ENCODE data around the gene RGS10. TPM values are rescaled to one million over a fixed set of nuclear protein-coding genes. Genes with fewer than 3 reads are reported as not detected.
A peak's percentile ranks its signal among the peaks of the same experiment; 100 is the strongest.
"Not testable (repeated sequence)": the region's sequence is repeated elsewhere in the genome, so short reads cannot be mapped to it uniquely, and the experiment has no call there.

RGS10 gene
- polyA plus RNA-seq, 5 donors = 11.3 to 16.9 (median 14.6) TPM

DNA sequence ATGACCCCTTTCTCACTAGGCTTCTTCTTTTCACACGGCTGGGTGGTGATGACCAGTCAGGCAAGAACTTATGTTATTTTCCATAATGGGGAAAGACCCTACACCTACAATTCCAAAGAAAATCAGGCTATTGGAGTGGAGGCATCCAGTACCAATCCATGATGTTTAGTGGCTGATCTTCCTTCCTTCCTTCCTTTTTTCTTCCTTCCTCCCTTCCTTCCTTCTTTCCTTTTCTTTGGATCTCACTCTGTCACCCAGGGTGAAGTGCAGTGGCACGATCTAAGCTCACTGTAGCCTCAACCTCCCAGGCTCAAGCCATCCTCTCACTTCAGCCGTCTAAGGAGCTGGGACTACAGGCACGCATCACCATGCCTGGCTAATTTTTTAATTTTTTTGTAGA is 2.5 kb downstream of the RGS10 start:
- no peak for DNase-seq

DNA sequence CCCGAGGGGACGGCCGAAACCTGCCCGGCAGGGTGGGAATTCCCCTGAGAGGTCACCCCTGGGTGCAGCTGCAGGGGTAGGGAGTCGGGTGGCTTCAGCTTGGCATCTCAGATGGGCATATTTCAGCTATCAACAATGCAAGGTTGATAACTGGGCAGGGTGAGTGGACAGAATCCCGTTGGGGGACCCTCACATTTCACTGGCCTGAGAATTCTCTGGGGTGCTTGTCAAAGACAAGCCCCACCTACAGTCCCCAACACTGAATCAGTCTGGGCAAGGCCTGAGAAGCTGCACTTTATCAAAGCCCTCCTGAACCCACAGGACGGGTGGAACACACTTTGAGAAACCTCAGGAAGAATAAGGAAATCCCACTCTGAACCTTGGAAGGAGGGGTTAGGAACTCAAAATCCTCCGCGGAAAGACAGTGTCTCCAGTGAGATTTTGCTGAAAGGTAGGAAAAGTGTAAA is 3.1 kb downstream of the RGS10 start:
- DNase-seq = no peak

DNA sequence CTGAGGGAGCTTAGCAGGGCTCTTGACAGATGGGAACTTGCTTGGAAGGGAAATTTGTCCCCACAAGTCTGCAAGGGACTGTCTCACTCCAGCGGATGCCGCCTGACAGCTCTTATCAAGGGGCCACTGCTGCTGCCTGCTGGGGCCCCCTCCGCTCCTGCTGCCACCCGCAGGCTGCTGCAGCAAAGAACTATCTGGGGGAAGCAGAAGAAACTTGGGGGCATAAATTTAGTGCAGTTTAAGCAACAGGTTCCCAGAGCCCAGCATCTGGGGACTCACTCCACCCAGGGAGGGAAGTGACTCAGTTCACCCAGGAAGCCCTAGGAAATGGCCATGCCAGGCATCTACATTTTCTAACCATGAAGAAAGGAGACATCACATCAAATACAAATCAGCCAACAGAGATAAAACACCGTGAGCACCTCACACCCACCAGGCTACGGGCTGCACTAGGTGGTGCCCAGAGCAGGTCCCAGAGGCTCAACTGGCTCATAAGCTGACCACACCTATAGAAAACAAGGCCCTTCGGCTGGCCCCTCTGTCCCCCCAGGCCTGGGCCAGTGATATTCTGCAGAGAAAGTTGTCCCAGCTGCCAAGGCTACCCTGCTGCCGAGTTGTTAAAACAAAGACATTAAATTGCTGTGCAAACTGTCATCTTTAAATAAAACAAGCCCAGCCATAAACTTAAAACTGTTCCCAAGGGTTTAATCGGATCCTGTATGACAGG is 3.7 kb downstream of the RGS10 start:
- no peak for DNase-seq

DNA sequence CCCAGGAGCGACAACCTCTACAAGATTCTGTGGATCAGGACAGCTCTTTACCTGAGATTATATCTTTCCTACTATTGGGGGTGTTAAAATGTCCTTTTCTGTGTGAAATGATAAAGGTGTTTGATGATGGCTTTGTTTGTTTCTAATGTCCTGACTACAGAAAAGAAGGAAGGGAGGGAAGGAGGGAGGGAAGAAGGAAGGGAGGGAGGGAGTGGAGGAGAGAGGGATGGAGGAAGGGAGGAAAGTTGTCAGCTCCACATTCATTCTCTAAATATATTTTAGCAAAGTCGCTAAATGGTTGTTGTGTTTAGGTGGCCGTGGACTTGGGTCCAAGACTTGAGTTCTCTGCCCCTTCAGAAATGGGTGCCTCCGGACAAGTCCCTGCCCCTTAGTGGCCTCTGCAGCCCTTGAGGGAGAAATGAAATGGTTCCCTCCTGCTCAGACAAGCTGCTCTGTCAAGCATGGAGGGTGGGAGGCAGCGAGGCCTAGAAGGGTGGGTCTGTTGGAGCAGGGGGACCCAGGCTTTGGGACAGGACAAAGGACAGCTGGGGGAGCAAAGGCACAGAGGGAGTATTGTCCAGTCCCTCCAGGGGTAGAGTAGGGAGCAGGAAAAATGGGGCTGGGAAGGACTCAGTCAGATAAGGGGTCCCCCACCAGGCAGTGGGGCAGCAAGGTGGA is 4.4 kb downstream of the RGS10 start:
- no peak for DNase-seq

DNA sequence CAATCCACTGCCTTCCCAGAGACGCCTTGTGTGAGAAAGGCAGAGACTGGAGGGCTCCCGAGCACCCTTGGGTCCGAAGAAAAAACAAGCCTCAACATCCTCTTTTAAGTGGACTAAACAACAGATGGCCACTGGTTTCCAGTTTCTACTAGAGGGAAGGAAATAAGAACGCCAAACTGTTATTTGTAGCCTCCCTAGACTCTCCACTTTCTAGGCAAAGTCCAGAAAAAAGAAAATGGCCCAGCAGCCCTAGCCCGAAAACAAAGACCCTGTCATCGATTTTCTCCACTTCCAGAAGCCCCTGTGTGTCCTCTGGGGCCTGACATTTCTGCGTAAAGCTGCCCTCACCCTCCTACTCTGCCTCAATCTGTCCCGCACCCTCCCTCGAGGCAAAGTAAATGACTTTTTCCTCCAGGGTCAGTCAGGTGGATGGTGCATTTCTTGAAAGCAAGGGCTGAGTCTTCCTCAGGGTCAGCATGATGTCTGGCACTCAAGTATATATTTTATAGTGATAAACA is 6.0 kb downstream of the RGS10 start:
- DNase-seq = no peak

DNA sequence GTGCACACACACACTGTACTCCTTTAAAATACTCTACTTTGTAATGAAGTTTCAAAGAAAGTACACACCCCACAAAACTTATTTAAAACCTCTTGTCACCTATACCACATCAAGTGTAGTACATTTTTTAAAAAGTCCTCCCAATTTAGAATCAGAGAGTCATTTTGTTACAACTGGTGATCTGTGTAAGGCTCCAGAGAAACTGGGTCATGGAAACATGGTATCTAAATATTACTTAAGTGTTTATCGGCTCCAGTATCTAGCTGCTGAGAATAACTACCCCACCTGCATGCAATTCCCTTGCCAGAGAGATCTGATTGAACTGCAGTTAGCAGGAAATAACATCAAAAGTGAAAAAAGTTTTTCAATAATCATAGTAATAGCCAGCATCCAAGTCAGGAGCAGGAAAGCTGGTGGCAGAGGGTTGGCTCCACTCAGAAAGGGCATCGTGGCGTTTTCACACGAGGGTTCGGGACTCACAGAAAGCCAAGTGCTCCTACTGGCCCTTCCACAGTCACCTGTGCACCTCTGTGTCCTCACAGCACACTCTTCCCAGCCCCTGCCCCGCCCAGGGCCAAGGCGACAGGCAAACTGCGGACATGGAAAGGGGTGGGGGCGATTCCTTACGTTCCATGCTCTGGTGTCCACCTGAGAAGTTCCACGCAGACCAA is 6.5 kb downstream of the RGS10 start:
- no peak for DNase-seq

DNA sequence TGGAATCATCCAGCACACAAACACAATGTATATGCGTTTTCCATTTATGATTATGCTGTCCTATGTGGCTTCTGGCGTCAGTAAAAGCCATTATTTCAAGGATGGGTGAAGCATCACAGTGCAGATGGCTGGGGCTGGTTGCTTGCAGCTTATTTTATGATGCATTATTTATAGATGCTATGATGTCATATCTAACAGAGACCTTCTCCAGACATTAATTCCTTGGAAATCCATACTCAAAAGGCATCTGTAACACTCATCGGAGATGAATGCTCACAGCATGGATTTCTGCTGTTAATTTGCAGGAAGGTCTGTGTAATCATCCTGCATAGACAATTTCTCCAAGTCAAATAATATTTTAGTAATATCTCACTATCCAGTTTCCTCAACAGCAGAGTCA is 7.2 kb downstream of the RGS10 start:
- no peak for DNase-seq

DNA sequence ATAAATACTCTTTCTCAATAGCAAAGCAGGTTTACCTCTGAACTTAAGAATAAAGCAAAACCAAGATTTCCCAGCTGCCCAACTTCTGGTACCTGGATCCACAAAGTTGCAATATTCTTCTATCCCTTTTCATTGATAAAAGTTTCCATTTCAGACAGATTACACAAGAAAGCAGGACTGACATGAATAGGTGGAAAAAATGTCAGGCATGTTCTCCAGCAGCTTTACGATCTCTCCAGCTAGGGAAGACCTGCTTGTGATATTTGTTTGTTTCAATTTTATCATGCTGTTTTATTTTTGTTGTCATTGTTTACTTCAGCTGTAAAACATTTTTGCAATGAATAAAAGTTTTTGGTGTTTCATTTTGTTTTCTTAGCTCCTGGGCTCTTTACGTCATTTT is 9.0 kb downstream of the RGS10 start:
- DNase-seq = no peak

DNA sequence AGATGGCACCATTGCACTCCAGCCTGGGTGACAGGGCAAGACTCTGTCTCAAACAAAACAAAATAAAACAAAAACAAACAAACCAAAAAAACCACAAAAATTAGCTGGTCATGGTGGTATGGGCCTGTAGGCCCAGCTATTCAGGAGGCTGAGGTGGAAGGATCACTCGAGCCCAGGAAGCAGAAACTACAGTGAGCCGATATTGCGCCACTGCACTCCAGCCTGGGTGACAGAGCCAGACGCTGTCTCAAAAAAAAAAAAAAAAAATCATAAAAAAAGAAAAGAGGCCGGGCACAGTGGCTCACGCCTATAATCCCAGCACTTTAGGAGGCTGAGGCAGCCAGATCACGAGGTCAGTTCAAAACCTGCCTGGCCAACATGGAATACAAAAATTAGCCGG is 9.7 kb downstream of the RGS10 start:
- not testable (repeated sequence) for DNase-seq

DNA sequence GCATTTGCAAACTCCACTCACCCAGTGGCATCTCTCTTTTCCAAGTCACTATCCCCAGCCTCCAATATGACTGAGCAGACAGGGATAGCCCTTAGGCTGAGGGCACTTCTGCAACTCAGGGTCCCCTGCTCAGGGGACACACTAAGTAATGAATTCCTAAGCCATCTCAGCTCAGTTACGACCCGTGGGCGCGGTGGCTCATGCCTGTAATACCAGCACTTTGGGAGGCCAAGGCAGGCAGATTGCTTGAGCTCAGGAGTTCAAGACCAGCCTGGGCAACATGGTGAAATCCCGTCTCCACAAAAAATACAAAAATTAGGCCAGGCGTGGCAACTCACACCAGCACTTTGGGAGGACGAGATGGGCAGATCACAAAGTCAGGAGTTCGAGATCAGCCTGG is 10.3 kb downstream of the RGS10 start:
- not testable (repeated sequence) for DNase-seq

DNA sequence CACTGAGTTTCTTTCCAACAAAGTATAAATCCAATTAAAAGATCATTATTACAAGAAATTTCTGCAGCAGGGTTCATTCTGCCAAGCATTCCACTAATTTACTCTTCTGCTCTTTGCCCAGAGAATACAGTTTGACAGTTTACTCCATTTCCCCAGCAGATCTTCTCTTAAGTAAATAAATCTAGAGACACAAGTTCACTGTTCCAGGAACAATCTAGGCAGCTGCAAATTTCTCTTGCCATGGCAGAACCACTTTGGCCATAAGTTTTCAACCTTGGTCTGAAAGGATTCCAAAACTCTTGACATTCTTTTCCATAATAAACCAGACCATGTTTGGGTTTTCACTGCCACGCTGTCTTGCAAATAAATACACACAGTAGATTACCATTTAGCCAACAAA is 11.5 kb downstream of the RGS10 start:
- peak in 1 of 2 donors; percentile 21 for DNase-seq

DNA sequence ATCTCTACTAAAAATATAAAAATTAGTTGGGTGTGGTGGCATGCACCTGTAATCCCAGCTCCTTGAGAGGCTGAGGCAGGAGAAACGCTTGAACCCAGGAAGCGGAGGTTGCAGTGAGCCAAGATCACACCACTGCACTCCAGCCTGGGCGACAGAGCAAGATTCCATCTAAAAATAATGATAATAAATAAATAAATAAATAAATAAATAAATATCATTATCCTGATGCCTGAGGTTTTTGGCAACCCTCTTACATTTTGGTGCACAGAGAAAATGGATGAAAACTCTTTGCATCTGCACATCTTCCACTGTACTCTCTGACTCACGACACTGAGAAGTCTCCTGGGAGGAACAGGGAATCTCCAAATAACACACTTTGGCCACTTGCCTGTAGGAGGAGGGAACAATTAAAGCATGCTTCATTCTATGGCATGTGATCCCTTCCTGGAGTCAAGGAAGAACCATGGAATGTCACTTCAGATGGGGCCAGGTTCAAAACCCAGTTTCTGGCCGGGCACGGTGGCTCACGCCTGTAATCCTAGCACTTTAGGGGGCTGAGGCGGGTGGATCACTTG is 13.8 kb downstream of the RGS10 start:
- DNase-seq = not testable (repeated sequence)

DNA sequence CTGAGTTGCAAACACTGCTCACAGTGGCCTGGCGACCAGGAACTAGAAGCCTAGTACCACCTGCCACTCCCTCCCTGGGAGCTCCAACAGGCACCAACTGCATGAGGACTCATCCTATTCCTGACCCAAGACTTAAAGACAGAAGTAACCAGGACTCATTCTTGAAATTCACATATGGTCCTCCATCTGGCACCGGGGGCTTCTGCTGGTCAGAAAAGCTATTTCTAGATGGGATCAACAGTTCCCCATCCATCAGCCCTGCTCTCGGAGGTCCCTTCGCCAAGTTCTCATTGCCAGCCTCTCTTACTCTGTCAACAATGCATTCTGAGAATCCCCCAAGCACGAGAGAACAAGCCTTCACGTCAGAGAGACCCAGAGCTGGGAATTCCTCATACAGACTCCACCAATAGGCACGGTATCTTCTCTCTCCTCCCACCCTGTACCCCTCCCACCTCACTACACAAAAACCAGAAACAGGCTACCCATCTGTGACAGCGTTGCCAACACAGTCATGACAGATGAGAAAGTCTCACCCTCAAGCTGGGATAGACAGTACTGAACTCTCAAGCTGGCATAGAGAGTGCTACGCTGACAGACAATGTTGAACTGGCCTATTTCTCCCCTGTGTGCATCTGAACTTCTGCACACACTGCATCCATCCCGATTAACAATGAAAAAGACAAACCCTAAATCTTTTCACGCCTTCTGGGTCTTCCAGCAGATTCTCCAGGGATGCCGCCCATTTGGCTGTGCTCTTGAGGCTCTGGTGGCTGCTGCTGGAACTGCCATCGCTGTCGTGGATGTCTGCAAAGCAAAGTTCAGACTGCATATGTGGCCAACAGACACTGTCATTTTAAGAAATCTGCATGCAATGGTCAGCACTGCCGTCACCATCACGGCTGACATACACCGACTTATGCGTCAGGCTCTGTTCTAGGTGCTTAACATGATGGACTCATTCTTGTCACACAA is 15.6 kb downstream of the RGS10 start:
- no peak for DNase-seq

DNA sequence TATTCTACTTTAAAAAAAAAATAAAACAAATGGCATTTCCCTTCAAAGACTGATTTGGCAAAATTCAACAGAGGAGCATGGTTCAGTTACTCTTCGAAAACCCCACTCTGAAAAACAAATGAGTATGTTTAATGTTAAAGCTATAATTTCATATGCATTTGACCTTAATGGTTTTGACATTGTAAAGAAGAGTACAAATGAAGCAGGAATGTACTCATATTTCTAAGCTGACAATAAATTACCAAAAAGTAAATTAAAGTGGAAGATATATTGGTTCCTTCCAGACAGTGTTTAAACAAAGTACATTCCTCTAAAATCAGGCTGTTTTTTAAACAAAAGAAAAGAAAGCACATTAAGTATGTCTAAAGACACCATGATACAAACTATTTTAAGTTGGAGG is 16.4 kb downstream of the RGS10 start:
- no peak for DNase-seq

DNA sequence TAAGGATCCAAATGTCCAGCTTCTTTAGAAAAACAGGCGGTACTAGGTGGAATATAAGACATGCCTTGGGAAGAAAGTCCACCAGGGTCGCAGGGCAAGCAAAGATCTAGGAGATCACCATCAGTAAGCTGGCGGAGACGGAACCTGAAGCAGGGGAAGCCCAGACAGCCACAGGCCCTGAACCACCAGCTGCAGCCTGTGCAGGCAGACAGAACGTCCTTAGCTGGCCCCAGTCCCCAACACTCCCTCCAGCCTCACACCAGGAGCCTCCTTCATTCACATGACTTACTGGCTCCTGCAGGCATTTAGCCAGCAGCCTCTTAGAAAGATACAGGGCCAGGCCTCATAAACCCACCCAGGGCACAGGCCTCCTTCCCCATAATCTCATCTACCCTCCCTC is 17.4 kb downstream of the RGS10 start:
- DNase-seq = no peak

DNA sequence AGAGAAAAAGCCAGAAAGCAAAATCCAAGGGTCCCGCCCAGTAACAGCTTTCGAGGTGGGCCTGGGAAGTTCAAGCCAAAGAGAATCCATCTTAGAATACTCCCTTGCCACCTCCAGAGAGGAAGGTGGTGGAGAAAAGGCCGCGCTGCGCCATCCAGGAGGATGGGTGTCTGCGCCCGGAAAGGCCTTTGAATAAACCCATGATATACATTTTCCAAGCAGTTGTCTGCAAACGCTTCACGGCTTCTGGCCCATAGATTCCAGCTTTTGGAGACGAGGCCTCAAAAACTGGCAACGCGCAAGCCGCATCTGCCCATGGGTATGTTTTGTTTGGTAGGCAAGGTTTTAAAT is 17.8 kb downstream of the RGS10 start:
- DNase-seq = no peak

DNA sequence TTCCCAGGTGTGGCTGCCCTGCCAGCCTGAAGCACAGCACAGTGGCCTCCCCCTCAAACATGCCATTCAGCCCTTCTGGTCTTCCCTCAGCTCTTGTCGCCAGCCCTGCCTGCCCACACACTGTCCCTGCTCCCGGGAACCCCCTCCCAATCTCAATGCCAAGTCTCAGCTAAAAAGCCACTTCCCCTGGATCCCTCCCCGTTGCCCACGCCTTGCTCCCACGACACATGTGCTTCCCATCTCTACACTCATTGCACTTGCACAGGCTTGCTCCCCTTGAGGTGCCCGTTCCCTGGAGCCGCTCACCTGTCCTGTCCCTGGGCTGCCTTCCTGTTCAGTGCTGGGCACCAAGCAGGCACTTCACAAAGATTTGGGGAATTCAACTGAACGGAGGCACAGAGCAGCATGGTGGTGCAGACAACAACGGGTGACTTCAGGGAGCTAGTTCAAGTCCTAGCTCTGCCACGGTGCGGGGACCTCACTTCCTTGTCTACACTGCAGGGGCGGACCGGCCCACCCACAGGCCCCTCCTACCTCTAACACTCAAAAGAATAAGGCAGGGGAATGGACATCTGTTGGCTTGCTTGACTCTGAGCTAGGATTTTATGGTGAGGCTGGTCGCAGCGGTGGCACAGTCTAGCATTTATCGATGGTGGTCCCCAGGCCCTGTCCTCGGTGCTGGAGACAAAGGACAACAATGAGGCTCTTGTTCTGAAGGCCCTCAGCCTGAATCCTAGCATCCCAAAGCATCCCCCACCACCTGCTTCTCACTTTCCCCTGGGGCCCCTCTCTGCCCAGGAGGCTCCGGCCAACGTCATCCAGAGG is 18.4 kb downstream of the RGS10 start:
- no peak for DNase-seq

DNA sequence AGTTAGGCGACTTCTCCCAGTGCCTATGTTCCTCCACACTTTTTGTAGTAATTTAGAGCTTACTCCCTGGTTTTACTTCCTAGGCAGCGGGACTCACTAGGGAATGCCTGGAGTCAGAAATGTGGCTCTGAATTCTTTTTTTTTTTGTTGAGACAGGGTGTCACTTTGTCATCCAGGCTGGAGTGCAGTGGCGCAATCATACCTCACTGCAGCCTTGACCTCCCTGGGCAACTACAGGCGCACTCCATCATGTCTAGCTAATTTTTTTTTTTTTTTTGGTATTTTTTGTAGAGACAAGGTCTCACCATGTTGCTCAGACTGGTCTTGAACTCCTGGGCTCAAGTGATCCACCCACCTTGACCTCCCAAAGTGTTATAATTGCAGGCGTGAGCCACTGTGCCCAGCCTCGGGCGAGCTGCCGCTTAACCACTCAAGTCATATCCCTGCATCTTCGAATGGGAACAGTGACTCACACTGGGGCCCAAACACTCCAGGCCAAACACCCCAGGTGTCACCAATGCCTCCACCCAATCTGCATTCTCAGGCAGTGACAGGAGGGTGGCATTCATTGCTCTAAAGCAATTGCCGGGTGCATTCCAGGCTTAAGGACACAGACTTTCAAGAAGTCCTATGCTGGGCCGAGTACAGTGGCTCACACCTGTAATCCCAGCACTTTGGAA is 19.6 kb downstream of the RGS10 start:
- DNase-seq = no peak

DNA sequence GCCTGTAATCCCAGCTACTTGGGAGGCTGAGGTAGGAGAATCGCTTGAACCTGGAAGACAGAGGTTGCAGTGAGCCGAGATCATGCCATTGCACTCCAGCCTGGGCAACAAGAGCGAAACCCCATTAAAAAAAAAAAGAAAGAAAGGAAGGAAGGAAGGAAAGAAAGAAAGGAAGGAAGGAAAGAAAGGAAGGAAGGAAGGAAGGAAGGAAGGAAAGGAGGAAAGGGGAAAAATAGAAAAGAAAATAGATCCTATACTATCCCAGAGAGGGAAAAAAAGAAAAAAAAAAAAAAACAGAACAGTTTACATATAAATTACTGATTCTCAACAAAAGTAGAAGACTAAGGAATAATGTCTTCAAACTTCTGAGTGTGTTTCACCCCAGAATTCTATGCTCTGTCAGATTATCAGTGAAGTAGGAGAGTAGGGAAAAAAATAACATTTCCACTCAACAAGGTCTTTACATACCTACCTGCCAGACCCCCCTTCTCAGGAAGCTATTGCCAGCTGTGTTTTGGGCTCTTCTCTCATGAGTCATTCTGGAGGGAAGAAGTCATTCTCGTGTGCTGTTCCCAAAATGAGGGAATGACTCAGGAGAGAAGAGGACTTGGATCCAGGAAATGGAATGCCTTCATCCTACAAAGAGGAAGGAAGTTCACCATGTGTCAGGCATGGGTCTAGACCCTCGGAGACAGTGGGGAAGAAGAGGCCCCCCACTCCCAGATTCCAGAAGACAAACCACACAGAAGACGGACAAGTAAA is 20.9 kb downstream of the RGS10 start:
- no peak for DNase-seq

Measured in right lung (tissue), 5 donors.